Stimulated activated CD8-positive, alpha-beta memory T cell treated with anti-CD3 and anti-CD28 coated beads, Interleukin-15, amount 100 ng/mL, for 4 hours (primary cell): ENCODE data around the gene KBTBD4.
"Not testable (repeated sequence)": the region's sequence is repeated elsewhere in the genome, so short reads cannot be mapped to it uniquely, and the experiment has no call there.

Source experiments
- DNase-seq, 2 donors: peaks; one replicate each; pipeline ENCODE4 v3.0.0-alpha.2; 2020; ENCODE audit warnings: low read depth in 2 of 2

The KBTBD4 gene

GRCh38 chr11:47589977-47590861, 11.4 kb upstream of the KBTBD4 start:
- no peak for DNase-seq

DNA sequence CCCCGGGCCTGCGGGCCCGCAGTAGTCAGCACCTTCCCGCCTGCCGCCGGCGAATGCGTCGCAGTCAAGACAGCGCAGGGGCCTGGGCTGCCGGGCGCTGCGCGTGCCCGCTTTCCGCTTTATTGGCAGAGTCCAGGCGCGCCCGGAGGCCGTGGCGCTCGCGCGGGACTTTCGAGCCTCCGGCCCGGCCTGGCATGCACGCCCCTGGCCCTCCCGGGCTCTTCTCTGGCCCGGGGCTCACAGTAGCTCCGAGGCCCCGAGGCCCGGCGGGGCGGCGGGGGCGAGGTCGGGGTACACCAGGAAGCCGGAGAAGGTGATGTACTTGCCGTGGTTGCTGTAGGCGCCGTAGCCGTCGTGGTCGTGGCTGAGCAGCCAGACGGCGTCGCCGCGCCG, 10.8 kb upstream of the KBTBD4 start:
- no peak for DNase-seq

GRCh38 chr11:47589118-47589517, 10.3 kb upstream of the KBTBD4 start:
- DNase-seq = no peak

- no peak for DNase-seq
These were observed 9.1 kb upstream of the KBTBD4 start for GRCh38 chr11:47587723-47588326.

GRCh38 chr11:47587039-47587716, 8.4 kb upstream of the KBTBD4 start:
- no peak for DNase-seq

DNA sequence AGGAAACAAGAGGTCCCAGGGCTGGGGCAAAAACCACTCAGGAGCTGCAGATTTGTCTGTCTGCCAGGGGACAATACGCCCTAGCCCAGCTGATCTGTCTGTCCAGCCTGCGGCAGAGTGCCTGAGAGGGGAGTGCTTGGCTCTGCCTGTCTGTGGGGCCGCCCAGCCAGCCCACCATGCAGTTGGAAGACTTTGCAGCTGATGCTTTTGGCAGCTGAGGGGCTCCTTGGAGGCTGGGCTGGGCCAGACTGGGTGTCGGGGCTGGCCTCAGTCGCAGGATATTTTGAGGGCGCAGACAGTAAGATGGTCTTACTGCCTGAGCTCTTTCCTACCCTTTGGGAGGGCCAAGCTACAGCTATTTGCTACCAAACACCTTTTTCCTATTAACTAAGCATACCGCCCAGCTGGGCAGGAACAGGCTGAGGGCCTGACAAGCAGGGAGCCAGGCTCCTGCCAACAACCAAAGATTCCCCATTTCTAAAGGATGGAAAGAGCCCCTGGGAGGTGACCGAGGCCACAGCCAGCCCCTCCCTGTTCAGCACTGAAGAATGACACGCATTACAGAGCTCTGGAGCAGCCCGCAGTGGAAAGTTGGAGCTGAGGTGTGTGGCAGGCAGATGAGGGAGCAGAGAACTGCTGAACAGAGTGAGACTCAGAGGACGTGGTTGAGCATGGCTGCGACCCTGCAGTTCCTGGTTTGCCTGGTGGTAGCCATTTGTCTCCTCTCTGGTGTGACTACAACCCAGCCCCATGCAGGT, 7.5 kb upstream of the KBTBD4 start, which contains the start of gene FAM180B:
Gene FAM180B (plus strand): TSS at position 581 of the 758 bp plus-strand sequence. CDS start 91 bp downstream, at position 672.
- DNase-seq = no peak

- no peak for DNase-seq
These were observed 5.1 kb upstream of the KBTBD4 start for GRCh38 chr11:47583844-47584243.

DNA sequence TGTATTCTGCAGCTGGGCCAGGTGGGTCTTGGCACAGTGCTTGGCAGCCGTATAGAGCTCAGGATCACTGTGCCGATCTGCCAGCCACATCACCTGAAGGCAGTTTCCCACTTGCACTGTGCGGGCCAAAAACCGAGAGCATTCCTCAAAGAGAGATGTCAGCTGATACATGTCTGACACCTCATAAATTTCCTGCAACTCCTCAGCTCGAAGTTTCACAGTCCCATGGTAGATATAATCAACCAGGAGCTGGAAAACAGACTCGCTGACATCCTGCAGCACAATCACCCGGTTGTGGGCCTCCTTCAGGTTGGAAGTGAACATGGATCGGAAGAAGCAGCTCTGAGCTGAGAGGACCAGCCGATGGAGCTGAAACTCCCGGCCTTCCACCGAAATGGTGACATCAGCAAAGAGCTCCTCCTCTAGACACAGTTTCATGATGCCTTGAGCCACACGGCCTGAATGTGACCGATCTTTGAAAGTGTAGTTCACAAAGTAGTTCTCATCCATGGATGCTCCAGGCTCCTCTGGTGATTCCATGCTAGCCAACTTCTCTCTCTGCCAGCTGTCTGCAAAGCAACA, 1.2 kb downstream of the KBTBD4 start:
- no peak for DNase-seq

GRCh38 chr11:47573321-47573720, 5.4 kb downstream of the KBTBD4 start:
- DNase-seq = no peak

GRCh38 chr11:47572715-47573255, 6.0 kb downstream of the KBTBD4 start:
- no peak for DNase-seq

DNA sequence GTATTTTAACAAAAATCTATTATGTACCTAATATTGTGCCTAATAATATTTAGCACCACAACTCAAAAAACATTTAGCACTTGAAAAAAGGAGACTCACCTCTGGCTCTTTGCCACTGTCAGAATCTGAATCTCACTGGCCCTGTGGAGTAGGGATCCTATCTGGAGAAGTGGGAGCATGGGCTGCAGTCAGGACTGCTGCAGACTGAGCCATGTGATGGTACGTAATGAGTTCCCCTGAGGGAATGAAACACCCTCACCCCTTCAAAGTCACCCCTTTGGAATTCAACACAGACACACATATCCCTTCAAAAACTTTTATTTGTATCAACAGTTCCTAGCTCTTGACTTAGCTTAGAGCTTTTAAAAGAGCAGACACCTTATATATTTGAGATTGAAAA, 6.9 kb downstream of the KBTBD4 start:
- no peak for DNase-seq

GRCh38 chr11:47571357-47571729, 7.4 kb downstream of the KBTBD4 start:
- no peak for DNase-seq

DNA sequence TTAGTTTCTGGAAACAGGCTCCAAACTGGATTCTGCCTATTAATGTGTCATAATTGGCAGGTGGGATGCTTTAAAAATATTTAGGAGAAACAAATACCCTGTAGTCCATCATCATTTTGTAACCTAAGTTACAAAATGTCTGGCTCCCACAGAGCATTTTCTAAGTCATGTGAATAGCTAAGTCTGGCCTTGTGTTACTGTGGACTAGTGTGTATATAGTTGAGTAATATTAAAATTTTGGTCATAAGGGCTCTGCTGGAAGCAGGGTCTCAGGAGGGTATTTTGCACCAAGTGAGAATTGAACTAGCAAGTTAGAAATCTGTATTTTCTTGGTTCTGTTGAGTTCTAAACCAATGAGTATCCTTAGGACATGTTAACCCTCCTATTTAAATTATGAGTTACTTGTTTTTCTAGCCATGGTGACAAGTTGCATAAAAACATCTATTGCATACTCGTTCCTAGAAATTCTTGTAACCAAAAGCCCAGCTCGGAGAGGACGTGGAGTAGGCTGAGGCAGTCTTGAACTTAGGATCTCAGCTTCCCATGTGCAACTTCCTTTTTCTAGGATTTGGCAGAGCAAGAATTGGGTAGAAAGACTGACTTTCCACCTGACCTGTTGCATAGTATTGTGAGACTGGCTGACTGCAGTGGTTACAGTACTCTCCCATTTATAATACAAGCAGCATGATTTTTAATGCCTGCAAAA, 8.0 kb downstream of the KBTBD4 start:
- DNase-seq = no peak

- no peak for DNase-seq
These were observed 9.1 kb downstream of the KBTBD4 start for GRCh38 chr11:47569646-47570045.

GRCh38 chr11:47566149-47566698, 12.5 kb downstream of the KBTBD4 start:
- DNase-seq = no peak

DNA sequence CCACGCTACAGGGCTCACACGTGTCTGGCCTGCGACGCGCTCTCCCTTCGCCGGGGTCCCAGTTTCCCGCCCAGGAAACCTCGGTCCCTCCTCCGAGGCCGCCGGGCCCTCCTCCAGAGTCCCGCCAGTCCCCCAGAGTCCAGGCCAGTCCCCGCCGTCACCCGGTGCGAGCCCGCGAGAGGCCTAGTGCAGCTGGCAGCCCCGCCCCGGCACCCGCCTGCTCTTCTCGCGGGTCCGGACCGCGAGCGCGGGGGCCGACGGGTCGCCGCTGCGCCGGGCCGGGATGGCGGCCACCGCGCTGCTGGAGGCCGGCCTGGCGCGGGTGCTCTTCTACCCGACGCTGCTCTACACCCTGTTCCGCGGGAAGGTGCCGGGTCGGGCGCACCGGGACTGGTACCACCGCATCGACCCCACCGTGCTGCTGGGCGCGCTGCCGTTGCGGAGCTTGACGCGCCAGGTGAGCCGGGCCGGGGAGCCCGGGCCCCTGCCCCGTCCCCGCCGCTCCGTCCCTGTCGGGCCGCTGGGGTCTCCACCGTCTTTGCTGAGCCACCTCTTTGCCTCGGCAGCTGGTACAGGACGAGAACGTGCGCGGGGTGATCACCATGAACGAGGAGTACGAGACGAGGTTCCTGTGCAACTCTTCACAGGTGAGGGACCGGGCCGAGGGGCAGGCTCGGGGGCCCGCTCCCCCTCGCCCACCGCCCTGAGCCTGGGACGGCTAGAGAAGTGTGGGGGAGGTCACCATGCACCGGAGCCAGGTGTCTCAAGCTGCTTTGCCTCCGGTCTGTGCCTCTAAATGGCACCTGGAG, 13.2 kb downstream of the KBTBD4 start, which contains the start of gene PTPMT1:
Gene PTPMT1 (plus strand): TSS at position 260 of the 809 bp plus-strand sequence. CDS start 24 bp downstream, at position 284.
- DNase-seq = no peak

DNA sequence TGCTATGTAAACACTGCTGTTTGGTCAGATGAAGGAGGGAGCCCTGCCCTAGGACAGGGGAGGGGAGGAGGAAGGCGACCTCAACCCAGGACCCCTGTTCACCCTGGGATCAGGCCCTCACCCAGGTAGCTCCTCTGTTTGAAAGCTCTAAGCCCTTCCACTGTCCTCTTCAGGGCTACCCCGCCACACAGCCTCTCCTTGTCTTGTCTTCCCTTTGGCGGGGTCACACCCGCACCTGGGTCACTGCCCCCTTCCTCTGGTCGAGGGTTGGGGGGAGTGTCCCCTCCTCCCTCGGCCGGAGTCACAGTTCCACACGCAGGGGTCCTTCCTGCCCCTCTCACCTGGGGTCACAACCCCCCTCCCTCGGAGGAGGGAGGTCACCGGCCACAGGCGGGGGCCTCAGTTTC, 13.8 kb downstream of the KBTBD4 start:
- no peak for DNase-seq

- DNase-seq = not testable (repeated sequence)
These were observed 14.4 kb downstream of the KBTBD4 start for GRCh38 chr11:47564366-47564765.

GRCh38 chr11:47562393-47562792, 16.4 kb downstream of the KBTBD4 start:
- not testable (repeated sequence) for DNase-seq
